A673 (cell line): Measurements from ENCODE around the gene SPRED3. TPM values are rescaled to one million over a fixed set of nuclear protein-coding genes. Genes with fewer than 3 reads are reported as not detected.
"Not testable (repeated sequence)": the region's sequence is repeated elsewhere in the genome, so short reads cannot be mapped to it uniquely, and the experiment has no call there.

Experiments used
- Bru-seq: library from RNA; stranded (reverse); fragments of 400-500 nt; gene quantifications from one replicate; lab custom pipeline; 2021; lab: Mats Ljungman, UMichigan
- BruChase-seq, 2 experiments: library from RNA; stranded (reverse); fragments of 400-500 nt; gene quantifications; one replicate each; lab custom pipeline; 2021; lab: Mats Ljungman, UMichigan
- BruUV-seq: library from RNA; stranded (reverse); fragments of 400-500 nt; replicated peaks from 2 replicates; lab custom pipeline; 2021; lab: Mats Ljungman, UMichigan
- CTCF ChIA-PET: fragments of 300-600 bp; sonication (Branson Sonifier 250); formaldehyde crosslinking; loops from one replicate; lab custom pipeline; 2022; ENCODE audit warnings: antibody characterized with exemption; lab: Charles Lee
- POLR2A ChIA-PET: fragments of 300-600 bp; sonication (Branson Sonifier 250); formaldehyde crosslinking; loops from one replicate; lab custom pipeline; 2022; ENCODE audit warnings: antibody characterized with exemption; ENCODE audit not compliant: low non-redundant PET; lab: Charles Lee
- DNase-seq: peaks from one replicate; pipeline ENCODE4 v3.0.0-alpha.2; 2015; ENCODE audit warnings: low spot score
- H3K27ac ChIP-seq: fragments of 200-600 bp; sonication (generic); 2 replicates; pipeline ENCODE4 v1.5.1; 2016; ENCODE audit warnings: mixed run types, low read depth, mild to moderate bottlenecking, mixed read lengths, antibody characterized with exemption, low read length; ENCODE audit not compliant: poor library complexity, severe bottlenecking
- H3K27me3 ChIP-seq: fragments of 200-600 bp; sonication (generic); replicated peaks from 2 replicates; pipeline ENCODE4 v1.6.1; 2017; ENCODE audit warnings: mixed run types, low read depth, mild to moderate bottlenecking, mixed read lengths, antibody characterized with exemption, low read length; ENCODE audit not compliant: insufficient read depth, poor library complexity
- H3K36me3 ChIP-seq: fragments of 200-600 bp; sonication (generic); 2 replicates; pipeline ENCODE4 v1.6.1; 2016; ENCODE audit warnings: mixed run types, mild to moderate bottlenecking, mixed read lengths, antibody characterized with exemption, low read length; ENCODE audit not compliant: insufficient read depth, poor library complexity, severe bottlenecking
- H3K4me1 ChIP-seq: fragments of 200-600 bp; sonication (generic); 2 replicates; pipeline ENCODE4 v1.6.1; 2017; ENCODE audit warnings: mixed run types, mild to moderate bottlenecking, mixed read lengths, antibody characterized with exemption, low read length; ENCODE audit not compliant: insufficient read depth, poor library complexity, severe bottlenecking
- H3K4me3 ChIP-seq: fragments of 200-600 bp; sonication (generic); 2 replicates; pipeline ENCODE4 v1.5.1; 2016; ENCODE audit warnings: low read depth, mixed run types, mild to moderate bottlenecking, mixed read lengths, low read length; ENCODE audit not compliant: poor library complexity, severe bottlenecking
- H3K9me3 ChIP-seq: fragments of 200-600 bp; sonication (generic); 2 replicates; pipeline ENCODE4 v1.6.1; 2016; ENCODE audit warnings: mixed run types, low read depth, mild to moderate bottlenecking, mixed read lengths, antibody characterized with exemption, low read length; ENCODE audit not compliant: poor library complexity, severe bottlenecking
- EZH2 ChIP-seq: fragments of 200-600 bp; sonication (generic); IDR thresholded peaks from 2 replicates; pipeline ENCODE4 v1.6.1; 2017; ENCODE audit warnings: borderline replicate concordance, low read depth, mild to moderate bottlenecking, mixed read lengths, antibody characterized with exemption, low read length; ENCODE audit not compliant: poor library complexity, severe bottlenecking
- intact Hi-C: fragments of 100-400 bp; cut with micrococcal nuclease; formaldehyde crosslinking; loops from one replicate; pipeline ENCODE4 v1.10.0; 2022; ENCODE audit not compliant: unreplicated experiment
- long read RNA-seq: library from polyadenylated mRNA; stranded (forward); transcript quantifications from one replicate; pipeline ENCODE4 v2.0.0, GENCODE V29; 2022
- total RNA-seq: library from RNA; stranded (reverse); gene quantifications from 2 replicates; pipeline ENCODE4 v1.2.3, GENCODE V29; 2021
- TF ChIP-seq, protein P1 (sequence below): fragments of 300-800, 200-600 bp; sonication (generic); conservative IDR thresholded peaks from 2 replicates; pipeline ENCODE4 v1.5.1; 2017; ENCODE audit warnings: low read depth, mild to moderate bottlenecking, antibody characterized with exemption, low read length, moderate library complexity, mixed read lengths

The SPRED3 gene, protein sequence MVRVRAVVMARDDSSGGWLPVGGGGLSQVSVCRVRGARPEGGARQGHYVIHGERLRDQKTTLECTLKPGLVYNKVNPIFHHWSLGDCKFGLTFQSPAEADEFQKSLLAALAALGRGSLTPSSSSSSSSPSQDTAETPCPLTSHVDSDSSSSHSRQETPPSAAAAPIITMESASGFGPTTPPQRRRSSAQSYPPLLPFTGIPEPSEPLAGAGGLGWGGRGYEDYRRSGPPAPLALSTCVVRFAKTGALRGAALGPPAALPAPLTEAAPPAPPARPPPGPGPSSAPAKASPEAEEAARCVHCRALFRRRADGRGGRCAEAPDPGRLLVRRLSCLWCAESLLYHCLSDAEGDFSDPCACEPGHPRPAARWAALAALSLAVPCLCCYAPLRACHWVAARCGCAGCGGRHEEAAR
- total RNA-seq, result 6.2 and 6.8 TPM in 2 replicates
- Bru-seq, nascent RNA, result percentile 53 among the genes with signal in this experiment
- percentile 53 among the genes with signal in this experiment for BruChase-seq, experiment 1, labeled RNA remaining after a 2-hour chase
- percentile 57 among the genes with signal in this experiment for BruChase-seq, experiment 2, labeled RNA remaining after a 6-hour chase
- long read RNA-seq, result 0 reads

GRCh38 chr19:38388349-38389100 lies at the start of gene SPRED3:
SPRED3 (plus strand) TSS chr19:38388697; CDS start chr19:38390303, 1,606 bp downstream.
- TF ChIP-seq, protein P1, sequence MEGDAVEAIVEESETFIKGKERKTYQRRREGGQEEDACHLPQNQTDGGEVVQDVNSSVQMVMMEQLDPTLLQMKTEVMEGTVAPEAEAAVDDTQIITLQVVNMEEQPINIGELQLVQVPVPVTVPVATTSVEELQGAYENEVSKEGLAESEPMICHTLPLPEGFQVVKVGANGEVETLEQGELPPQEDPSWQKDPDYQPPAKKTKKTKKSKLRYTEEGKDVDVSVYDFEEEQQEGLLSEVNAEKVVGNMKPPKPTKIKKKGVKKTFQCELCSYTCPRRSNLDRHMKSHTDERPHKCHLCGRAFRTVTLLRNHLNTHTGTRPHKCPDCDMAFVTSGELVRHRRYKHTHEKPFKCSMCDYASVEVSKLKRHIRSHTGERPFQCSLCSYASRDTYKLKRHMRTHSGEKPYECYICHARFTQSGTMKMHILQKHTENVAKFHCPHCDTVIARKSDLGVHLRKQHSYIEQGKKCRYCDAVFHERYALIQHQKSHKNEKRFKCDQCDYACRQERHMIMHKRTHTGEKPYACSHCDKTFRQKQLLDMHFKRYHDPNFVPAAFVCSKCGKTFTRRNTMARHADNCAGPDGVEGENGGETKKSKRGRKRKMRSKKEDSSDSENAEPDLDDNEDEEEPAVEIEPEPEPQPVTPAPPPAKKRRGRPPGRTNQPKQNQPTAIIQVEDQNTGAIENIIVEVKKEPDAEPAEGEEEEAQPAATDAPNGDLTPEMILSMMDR, result no peak
- no peak for TF ChIP-seq EZH2
- CTCF ChIA-PET, result interaction anchor here (1.7 kb wide), 1 partner anchor 14 kb away, joined by 14 read pairs; the partner anchor contains the start of gene FAM98C
- H3K9me3 ChIP-seq, result no peaks in the 10 kb centered on the region
- H3K36me3 ChIP-seq, result peaks cover 12% of the 10 kb centered on the region
- peak within 1 kb of the TSS; percentile 77 for H3K27ac ChIP-seq
- no peaks in the 10 kb centered on the region for H3K27me3 ChIP-seq
- peak within 1 kb of the TSS; percentile 80 for H3K4me3 ChIP-seq
- no peak for DNase-seq
- H3K4me1 ChIP-seq, result peaks cover 6% of the 10 kb centered on the region
- POLR2A ChIA-PET, result interaction anchor here (0.6 kb wide), 3 partner anchors 12 to 431 kb away, joined by 3 to 20 read pairs (median 3); no protein-coding TSS in a partner anchor
- BruUV-seq, result no TSS peak
- intact Hi-C loops, result no loop called here

- BruUV-seq, POLR2A ChIA-PET: not testable (repeated sequence)
These were observed 49.5 kb upstream of the SPRED3 start for GRCh38 chr19:38339011-38339410.

DNA sequence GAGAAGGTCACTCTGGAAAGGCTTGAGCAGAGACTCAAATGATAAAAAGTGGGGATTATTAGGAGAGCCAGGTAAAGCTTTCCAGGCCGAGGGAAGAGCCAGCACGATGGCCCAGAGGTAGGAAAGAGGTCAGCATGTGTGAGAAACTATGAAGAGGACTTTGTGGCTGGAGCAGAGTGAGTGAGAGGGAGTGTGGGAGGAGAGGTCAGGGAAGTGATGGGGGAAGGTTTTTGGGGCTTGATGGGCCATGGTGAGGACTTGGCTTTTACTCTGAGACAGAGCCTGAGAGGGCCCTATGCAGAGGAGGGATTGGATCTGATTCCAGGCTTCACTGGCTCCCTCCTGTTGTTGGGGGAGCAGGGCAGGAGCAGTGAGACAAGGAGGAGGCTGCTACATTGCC lies 47.6 kb upstream of the SPRED3 start:
- TF ChIP-seq EZH2, result no peak
- TF ChIP-seq, protein P1, result no peak
- no peak for DNase-seq
- ChIA-PET POLR2A (no interaction called here), CTCF (no interaction called here)
- Histone ChIP-seq H3K36me3 (no peaks in the 10 kb centered on the region), H3K27ac (no peak overlapping the region), H3K27me3 (no peaks in the 10 kb centered on the region), H3K9me3 (no peaks in the 10 kb centered on the region), H3K4me3 (no peak overlapping the region), H3K4me1 (no peaks in the 10 kb centered on the region)
- intact Hi-C loops, result no loop called here
- no TSS peak for BruUV-seq

More at GRCh38 chr19:38339011-38339410, 49.5 kb upstream of the SPRED3 start:
- DNase-seq, H3K36me3 ChIP-seq, H3K4me1 ChIP-seq, H3K27me3 ChIP-seq, H3K9me3 ChIP-seq, H3K27ac ChIP-seq, H3K4me3 ChIP-seq: not testable (repeated sequence)
- CTCF ChIA-PET, result interaction anchor here (1.0 kb wide), 1 partner anchor 22 kb away, joined by 5 read pairs; no protein-coding TSS in a partner anchor
- intact Hi-C loops, result loop anchor here (5.0 to 10.0 kb wide), 3 partner anchors 33 to 194 kb away; partner anchors contain the start of gene PSMD8
